ENCODE measurements around the gene BNIP3. TPM values are rescaled to one million over a fixed set of nuclear protein-coding genes. Genes with fewer than 3 reads are reported as not detected.
A peak's percentile ranks its signal among the peaks of the same experiment; 100 is the strongest.

The BNIP3 gene
- total and polyA plus RNA-seq, 3 donors from 2014 or later, result 36.7 to 93.4 (median 61.5) TPM

DNA sequence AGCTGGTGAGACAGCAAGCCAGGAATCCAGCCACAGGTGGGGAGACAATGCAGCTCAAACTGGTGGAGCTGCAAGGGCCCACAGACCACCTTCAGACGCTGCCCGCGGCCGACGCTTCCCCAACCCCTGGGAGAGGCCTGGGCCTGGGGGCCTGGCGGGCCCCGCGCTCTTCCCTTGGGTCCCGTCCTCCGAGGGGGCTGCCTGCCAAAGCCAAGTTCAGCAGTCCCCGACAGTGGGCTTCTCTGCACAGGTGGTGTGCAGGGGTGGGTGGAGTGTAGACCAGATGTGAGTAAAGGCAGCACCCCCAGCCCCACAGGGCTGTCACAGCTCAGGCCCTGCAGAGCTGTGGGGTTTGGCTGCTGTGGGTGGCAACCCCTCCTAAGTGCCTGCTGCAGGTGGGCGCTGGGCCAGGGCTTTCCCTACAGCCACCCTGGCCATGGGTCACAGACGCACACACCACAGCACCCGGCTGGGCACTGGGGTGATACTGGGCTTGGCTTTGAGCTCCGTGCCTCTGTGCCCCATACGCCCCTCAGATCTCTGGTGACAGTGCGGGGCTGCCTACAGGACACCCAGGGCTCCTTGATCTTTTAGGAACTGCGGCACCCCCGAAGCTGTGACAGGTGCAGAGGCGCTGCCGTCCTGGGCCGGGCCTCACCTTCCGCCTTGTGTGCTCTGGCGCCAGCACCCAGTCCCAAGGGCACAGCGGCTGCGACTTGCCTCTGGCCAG, 20.5 kb downstream of the BNIP3 start:
- intact Hi-C loops (cut with DNase I; ENCODE audit: low total_unique reads), result no loop called here
- no peak for DNase-seq
- no peaks in the 10 kb centered on the region for H3K36me3 ChIP-seq (ENCODE audit: low read depth, missing control alignments)
- WGBS, 2 donors, result 91 to 93% methylated on average over 17 to 26 of the region's 26 CpGs
- TF ChIP-seq POLR2A (IDR thresholded peaks at IDR 0.05), result no peak
- TF ChIP-seq, protein P1, sequence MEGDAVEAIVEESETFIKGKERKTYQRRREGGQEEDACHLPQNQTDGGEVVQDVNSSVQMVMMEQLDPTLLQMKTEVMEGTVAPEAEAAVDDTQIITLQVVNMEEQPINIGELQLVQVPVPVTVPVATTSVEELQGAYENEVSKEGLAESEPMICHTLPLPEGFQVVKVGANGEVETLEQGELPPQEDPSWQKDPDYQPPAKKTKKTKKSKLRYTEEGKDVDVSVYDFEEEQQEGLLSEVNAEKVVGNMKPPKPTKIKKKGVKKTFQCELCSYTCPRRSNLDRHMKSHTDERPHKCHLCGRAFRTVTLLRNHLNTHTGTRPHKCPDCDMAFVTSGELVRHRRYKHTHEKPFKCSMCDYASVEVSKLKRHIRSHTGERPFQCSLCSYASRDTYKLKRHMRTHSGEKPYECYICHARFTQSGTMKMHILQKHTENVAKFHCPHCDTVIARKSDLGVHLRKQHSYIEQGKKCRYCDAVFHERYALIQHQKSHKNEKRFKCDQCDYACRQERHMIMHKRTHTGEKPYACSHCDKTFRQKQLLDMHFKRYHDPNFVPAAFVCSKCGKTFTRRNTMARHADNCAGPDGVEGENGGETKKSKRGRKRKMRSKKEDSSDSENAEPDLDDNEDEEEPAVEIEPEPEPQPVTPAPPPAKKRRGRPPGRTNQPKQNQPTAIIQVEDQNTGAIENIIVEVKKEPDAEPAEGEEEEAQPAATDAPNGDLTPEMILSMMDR (IDR thresholded peaks at IDR 0.05), result no peak
- H3K27me3 ChIP-seq, result no peaks in the 10 kb centered on the region
- no peak overlapping the region for H3K4me3 ChIP-seq
- no peak overlapping the region for H3K27ac ChIP-seq
- no peaks in the 10 kb centered on the region for H3K9me3 ChIP-seq
- peaks cover 5% of the 10 kb centered on the region for H3K4me1 ChIP-seq

DNA sequence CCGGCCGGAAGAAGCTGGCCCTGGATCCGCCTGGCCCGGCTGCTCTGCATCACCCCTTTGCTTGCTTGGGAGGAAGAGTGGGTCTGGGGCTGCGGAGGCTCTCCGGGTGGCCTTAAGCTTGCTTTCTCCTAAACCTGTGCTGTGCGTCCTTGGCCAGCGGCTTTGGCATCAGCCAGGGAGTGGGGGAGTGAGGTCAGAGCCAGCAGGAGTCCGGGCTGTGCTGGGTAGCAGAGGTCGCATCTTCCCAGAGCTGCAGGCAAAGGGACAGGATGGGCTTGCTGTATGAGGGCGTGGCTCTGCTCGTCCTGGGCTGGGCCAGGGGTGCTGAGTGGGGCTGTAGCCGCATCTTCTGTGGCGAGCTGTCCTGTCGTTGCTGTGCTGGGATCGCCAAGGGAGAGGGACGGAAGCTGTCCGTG, 21.1 kb downstream of the BNIP3 start:
- Histone ChIP-seq H3K27ac (no peak overlapping the region), H3K4me3 (no peak overlapping the region), H3K9me3 (no peaks in the 10 kb centered on the region), H3K27me3 (no peaks in the 10 kb centered on the region), H3K4me1 (peaks cover 5% of the 10 kb centered on the region), H3K36me3 (ENCODE audit: low read depth, missing control alignments) (no peaks in the 10 kb centered on the region)
- peak; percentile 54 for DNase-seq
- intact Hi-C loops (cut with DNase I; ENCODE audit: low total_unique reads), result no loop called here
- 62 to 63% methylated on average over 4 to 18 of the region's 18 CpGs for WGBS, 2 donors
- TF ChIP-seq, protein P1 (IDR thresholded peaks at IDR 0.05), result no peak
- TF ChIP-seq POLR2A (IDR thresholded peaks at IDR 0.05), result no peak

DNA sequence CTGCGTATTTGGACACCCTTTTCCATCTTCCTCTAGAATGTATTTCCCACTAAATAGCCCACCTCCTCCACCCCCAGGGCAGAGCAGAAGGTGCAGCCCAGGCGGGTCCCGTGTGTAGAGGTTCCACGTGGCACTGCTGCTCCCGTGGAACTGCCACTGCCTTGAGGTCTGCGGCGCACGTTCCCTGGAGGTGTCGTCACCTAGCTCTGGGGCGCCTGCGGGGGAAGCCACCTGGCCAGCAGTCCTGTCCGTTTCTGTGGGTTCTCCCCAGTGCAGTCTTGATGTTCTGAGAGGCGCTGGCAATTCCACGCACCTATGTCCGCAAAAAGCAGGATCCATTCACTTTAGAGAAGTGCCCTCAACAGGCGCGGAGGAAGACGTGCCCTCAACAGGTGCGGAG, 21.9 kb downstream of the BNIP3 start:
- Histone ChIP-seq H3K27ac (no peak overlapping the region), H3K27me3 (no peaks in the 10 kb centered on the region), H3K4me1 (peaks cover 5% of the 10 kb centered on the region), H3K4me3 (no peak overlapping the region), H3K9me3 (no peaks in the 10 kb centered on the region), H3K36me3 (ENCODE audit: low read depth, missing control alignments) (no peaks in the 10 kb centered on the region)
- TF ChIP-seq, protein P1 (IDR thresholded peaks at IDR 0.05), result no peak
- no peak for TF ChIP-seq POLR2A (IDR thresholded peaks at IDR 0.05)
- no peak for DNase-seq
- intact Hi-C loops (cut with DNase I; ENCODE audit: low total_unique reads), result no loop called here
- 86 to 92% methylated on average over 16 to 19 of the region's 19 CpGs for WGBS, 2 donors

DNA sequence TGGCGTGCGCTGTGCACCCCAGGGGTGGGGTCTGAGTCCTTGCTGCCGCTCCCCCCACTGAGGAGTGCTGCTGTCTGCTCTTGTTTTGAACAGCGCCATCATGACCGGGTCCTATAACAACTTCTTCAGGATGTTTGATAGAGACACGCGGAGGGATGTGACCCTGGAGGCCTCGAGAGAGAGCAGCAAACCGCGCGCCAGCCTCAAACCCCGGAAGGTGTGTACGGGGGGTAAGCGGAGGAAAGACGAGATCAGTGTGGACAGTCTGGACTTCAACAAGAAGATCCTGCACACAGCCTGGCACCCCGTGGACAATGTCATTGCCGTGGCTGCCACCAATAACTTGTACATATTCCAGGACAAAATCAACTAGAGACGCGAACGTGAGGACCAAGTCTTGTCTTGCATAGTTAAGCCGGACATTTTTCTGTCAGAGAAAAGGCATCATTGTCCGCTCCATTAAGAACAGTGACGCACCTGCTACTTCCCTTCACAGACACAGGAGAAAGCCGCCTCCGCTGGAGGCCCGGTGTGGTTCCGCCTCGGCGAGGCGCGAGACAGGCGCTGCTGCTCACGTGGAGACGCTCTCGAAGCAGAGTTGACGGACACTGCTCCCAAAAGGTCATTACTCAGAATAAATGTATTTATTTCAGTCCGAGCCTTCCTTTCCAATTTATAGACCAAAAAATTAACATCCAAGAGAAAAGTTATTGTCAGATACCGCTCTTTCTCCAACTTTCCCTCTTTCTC, 26.0 kb downstream of the BNIP3 start:
- H3K27ac ChIP-seq, result no peak overlapping the region
- intact Hi-C loops (cut with DNase I; ENCODE audit: low total_unique reads), result no loop called here
- no peaks in the 10 kb centered on the region for H3K36me3 ChIP-seq (ENCODE audit: low read depth, missing control alignments)

More for the DNA sequence above, 26.0 kb downstream of the BNIP3 start:
- no peak overlapping the region for H3K4me3 ChIP-seq
- H3K9me3 ChIP-seq, result no peaks in the 10 kb centered on the region
- WGBS, 2 donors, result 91 to 95% methylated on average over 35 to 38 of the region's 38 CpGs
- TF ChIP-seq, protein P1 (IDR thresholded peaks at IDR 0.05), result no peak
- TF ChIP-seq POLR2A (IDR thresholded peaks at IDR 0.05), result no peak
- H3K4me1 ChIP-seq, result peaks cover 5% of the 10 kb centered on the region
- no peaks in the 10 kb centered on the region for H3K27me3 ChIP-seq
- DNase-seq, result no peak

Data from testis (tissue), 3 donors.